ENCODE data around the gene ASF1B. TPM values are rescaled to one million over a fixed set of nuclear protein-coding genes. Genes with fewer than 3 reads are reported as not detected.

The ASF1B gene
- total RNA-seq, 1 experiment from 2014 or later = 13.2 TPM

- DNase-seq (ENCODE audit: extremely low read depth, low read depth) = no peak
These were observed 24.2 kb downstream of the ASF1B start for GRCh38 chr19:14112051-14112808.

- no peak for DNase-seq (ENCODE audit: extremely low read depth, low read depth)
These were observed 24.9 kb downstream of the ASF1B start for GRCh38 chr19:14111486-14111885.

GRCh38 chr19:14110650-14111049 lies 25.7 kb downstream of the ASF1B start:
- DNase-seq (ENCODE audit: extremely low read depth, low read depth) = no peak

GRCh38 chr19:14107581-14108461 lies 28.6 kb downstream of the ASF1B start:
- no peak for DNase-seq (ENCODE audit: extremely low read depth, low read depth)

- no peak for DNase-seq (ENCODE audit: extremely low read depth, low read depth)
These were observed 29.5 kb downstream of the ASF1B start for GRCh38 chr19:14106840-14107239.

GRCh38 chr19:14105680-14106079 lies 30.7 kb downstream of the ASF1B start:
- no peak for DNase-seq (ENCODE audit: extremely low read depth, low read depth)

- no peak for DNase-seq (ENCODE audit: extremely low read depth, low read depth)
These were observed 33.1 kb downstream of the ASF1B start for GRCh38 chr19:14103310-14103709.

- DNase-seq (ENCODE audit: extremely low read depth, low read depth) = no peak
These were observed 33.6 kb downstream of the ASF1B start for GRCh38 chr19:14102756-14103155.

- DNase-seq (ENCODE audit: extremely low read depth, low read depth) = no peak
These were observed 34.2 kb downstream of the ASF1B start for GRCh38 chr19:14102102-14102696.

GRCh38 chr19:14101003-14101545 lies 35.3 kb downstream of the ASF1B start:
- DNase-seq (ENCODE audit: extremely low read depth, low read depth) = no peak

- no peak for DNase-seq (ENCODE audit: extremely low read depth, low read depth)
These were observed 38.7 kb downstream of the ASF1B start for GRCh38 chr19:14097532-14098151.

- no peak for DNase-seq (ENCODE audit: extremely low read depth, low read depth)
These were observed 40.0 kb downstream of the ASF1B start for GRCh38 chr19:14096272-14096992.

GRCh38 chr19:14094854-14095253 lies 41.5 kb downstream of the ASF1B start:
- no peak for DNase-seq (ENCODE audit: extremely low read depth, low read depth)

- no peak for DNase-seq (ENCODE audit: extremely low read depth, low read depth)
These were observed 43.1 kb downstream of the ASF1B start for GRCh38 chr19:14093117-14093823.

GRCh38 chr19:14091813-14092462 lies 44.5 kb downstream of the ASF1B start:
- DNase-seq (ENCODE audit: extremely low read depth, low read depth) = no peak

GRCh38 chr19:14091081-14091812 lies 45.1 kb downstream of the ASF1B start:
- no peak for DNase-seq (ENCODE audit: extremely low read depth, low read depth)

- DNase-seq (ENCODE audit: extremely low read depth, low read depth) = peak; percentile 77
These were observed 45.8 kb downstream of the ASF1B start, which contains the start of gene SAMD1 for GRCh38 chr19:14090509-14091080. Gene SAMD1, minus strand, starts transcription at chr19:14090751.

Data from NCI-H460 (cell line).